Measurements from ENCODE around the gene LARP1. TPM values are rescaled to one million over a fixed set of nuclear protein-coding genes. Genes with fewer than 3 reads are reported as not detected.

Gene LARP1
- total and polyA plus RNA-seq, 4 donors, result 26.0 to 74.1 (median 32.6) TPM

DNA sequence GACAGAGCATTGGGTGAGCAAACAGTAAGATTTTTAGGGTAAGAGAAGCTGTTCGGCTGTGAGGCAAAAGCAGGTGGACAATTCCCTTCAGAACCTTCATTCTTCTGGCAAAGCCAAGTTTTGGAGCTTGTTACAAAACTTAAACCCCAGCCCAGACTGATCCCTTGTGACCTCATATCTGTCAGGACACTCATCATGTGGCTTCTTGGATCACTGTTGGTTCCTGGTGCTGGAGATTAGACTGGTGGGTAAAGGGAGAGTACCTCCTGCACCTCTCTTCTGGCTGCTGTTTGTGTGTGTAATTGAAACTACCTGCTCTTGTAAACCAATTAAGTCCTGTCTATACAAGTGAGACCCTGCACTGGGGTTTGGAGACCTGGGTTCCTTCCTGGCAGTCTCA lies 21.0 kb downstream of the LARP1 start:
- Histone ChIP-seq H3K9ac (ENCODE audit: low read depth in 1 of 2, low read length in 2 of 2) (no peak overlapping the region), H3K27ac (ENCODE audit: low read depth in 1 of 2, low read length in 2 of 2) (no peak overlapping the region), H3K36me3 (ENCODE audit: control insufficient read depth in 4 of 4, insufficient read depth in 3 of 4, low read depth in 1 of 4, low read length in 3 of 4) (no peaks in the 10 kb centered on the region), H3K27me3 (ENCODE audit: control insufficient read depth in 4 of 4, insufficient read depth in 4 of 4, low read length in 3 of 4) (no peaks in the 10 kb centered on the region), H3K9me3 (ENCODE audit: control insufficient read depth in 4 of 4, low read length in 3 of 4) (no peaks in the 10 kb centered on the region), H3K4me3 (ENCODE audit: low read depth in 1 of 3, low read length in 3 of 3) (no peak overlapping the region), H3K4me1 (ENCODE audit: control insufficient read depth in 4 of 4, insufficient read depth in 4 of 4, low read length in 3 of 4) (peaks cover 5 to 32% (median 13%) of the 10 kb centered on the region in 4 donors)
- TF ChIP-seq GABPA (IDR thresholded peaks at IDR 0.05 in 1 of 2, conservative IDR thresholded peaks at IDR 0.05 in 1 of 2), result no peak
- TF ChIP-seq FOXA1 (IDR thresholded peaks at IDR 0.05), result no peak
- no peak for TF ChIP-seq FOXA2 (IDR thresholded peaks at IDR 0.05)
- TF ChIP-seq, protein P1, sequence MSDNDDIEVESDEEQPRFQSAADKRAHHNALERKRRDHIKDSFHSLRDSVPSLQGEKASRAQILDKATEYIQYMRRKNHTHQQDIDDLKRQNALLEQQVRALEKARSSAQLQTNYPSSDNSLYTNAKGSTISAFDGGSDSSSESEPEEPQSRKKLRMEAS (IDR thresholded peaks at IDR 0.05), result no peak
- no peak for TF ChIP-seq SP1 (IDR thresholded peaks at IDR 0.05)
- no peak for TF ChIP-seq HNF4G (IDR thresholded peaks at IDR 0.05)
- TF ChIP-seq, protein P2, sequence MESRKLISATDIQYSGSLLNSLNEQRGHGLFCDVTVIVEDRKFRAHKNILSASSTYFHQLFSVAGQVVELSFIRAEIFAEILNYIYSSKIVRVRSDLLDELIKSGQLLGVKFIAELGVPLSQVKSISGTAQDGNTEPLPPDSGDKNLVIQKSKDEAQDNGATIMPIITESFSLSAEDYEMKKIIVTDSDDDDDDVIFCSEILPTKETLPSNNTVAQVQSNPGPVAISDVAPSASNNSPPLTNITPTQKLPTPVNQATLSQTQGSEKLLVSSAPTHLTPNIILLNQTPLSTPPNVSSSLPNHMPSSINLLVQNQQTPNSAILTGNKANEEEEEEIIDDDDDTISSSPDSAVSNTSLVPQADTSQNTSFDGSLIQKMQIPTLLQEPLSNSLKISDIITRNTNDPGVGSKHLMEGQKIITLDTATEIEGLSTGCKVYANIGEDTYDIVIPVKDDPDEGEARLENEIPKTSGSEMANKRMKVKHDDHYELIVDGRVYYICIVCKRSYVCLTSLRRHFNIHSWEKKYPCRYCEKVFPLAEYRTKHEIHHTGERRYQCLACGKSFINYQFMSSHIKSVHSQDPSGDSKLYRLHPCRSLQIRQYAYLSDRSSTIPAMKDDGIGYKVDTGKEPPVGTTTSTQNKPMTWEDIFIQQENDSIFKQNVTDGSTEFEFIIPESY (IDR thresholded peaks at IDR 0.05), result no peak
- TF ChIP-seq, protein P3, sequence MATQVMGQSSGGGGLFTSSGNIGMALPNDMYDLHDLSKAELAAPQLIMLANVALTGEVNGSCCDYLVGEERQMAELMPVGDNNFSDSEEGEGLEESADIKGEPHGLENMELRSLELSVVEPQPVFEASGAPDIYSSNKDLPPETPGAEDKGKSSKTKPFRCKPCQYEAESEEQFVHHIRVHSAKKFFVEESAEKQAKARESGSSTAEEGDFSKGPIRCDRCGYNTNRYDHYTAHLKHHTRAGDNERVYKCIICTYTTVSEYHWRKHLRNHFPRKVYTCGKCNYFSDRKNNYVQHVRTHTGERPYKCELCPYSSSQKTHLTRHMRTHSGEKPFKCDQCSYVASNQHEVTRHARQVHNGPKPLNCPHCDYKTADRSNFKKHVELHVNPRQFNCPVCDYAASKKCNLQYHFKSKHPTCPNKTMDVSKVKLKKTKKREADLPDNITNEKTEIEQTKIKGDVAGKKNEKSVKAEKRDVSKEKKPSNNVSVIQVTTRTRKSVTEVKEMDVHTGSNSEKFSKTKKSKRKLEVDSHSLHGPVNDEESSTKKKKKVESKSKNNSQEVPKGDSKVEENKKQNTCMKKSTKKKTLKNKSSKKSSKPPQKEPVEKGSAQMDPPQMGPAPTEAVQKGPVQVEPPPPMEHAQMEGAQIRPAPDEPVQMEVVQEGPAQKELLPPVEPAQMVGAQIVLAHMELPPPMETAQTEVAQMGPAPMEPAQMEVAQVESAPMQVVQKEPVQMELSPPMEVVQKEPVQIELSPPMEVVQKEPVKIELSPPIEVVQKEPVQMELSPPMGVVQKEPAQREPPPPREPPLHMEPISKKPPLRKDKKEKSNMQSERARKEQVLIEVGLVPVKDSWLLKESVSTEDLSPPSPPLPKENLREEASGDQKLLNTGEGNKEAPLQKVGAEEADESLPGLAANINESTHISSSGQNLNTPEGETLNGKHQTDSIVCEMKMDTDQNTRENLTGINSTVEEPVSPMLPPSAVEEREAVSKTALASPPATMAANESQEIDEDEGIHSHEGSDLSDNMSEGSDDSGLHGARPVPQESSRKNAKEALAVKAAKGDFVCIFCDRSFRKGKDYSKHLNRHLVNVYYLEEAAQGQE (IDR thresholded peaks at IDR 0.05), result no peak
- TF ChIP-seq EGR1 (IDR thresholded peaks at IDR 0.05; ENCODE audit: low read depth in 2 of 2), result no peak
- TF ChIP-seq TAF1 (conservative IDR thresholded peaks at IDR 0.05), result no peak
- no peak for DNase-seq (ENCODE audit: low spot score)
- 91% methylated on average over 1 of the region's 1 CpG for WGBS

DNA sequence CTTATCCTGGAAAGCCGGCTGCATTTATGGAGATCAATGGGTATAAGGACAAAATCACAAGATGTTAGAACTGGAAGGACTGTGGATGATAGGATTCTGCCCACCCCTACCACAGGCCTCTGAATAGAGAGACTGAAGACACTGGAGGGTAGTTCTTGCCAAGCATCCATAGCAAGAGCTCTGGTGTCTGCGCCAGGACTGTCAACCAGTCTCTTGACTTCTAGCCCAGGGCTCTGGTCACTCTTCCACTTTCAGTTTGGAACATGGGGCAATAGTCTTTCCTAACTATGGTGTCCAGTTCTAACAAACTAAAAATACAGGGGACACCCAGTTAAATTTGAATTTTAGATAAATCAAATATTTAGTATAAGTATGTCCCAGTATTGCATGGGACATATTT lies 23.4 kb downstream of the LARP1 start:
- WGBS, result 83% methylated on average over 2 of the region's 2 CpGs
- Histone ChIP-seq H3K9ac (ENCODE audit: low read depth in 1 of 2, low read length in 2 of 2) (no peak overlapping the region), H3K4me1 (ENCODE audit: control insufficient read depth in 4 of 4, insufficient read depth in 4 of 4, low read length in 3 of 4) (peaks cover 7 to 36% (median 27%) of the 10 kb centered on the region in 4 donors), H3K27ac (ENCODE audit: low read depth in 1 of 2, low read length in 2 of 2) (peak overlapping the region in 1 of 2 donors; percentile 0), H3K36me3 (ENCODE audit: control insufficient read depth in 4 of 4, insufficient read depth in 3 of 4, low read depth in 1 of 4, low read length in 3 of 4) (no peaks in the 10 kb centered on the region), H3K9me3 (ENCODE audit: control insufficient read depth in 4 of 4, low read length in 3 of 4) (no peaks in the 10 kb centered on the region), H3K27me3 (ENCODE audit: control insufficient read depth in 4 of 4, insufficient read depth in 4 of 4, low read length in 3 of 4) (no peaks in the 10 kb centered on the region), H3K4me3 (ENCODE audit: low read depth in 1 of 3, low read length in 3 of 3) (no peak overlapping the region)
- DNase-seq (ENCODE audit: low spot score), result no peak
- no peak for TF ChIP-seq GABPA (IDR thresholded peaks at IDR 0.05 in 1 of 2, conservative IDR thresholded peaks at IDR 0.05 in 1 of 2)
- TF ChIP-seq HNF4A (conservative IDR thresholded peaks at IDR 0.05), result no peak
- TF ChIP-seq EGR1 (IDR thresholded peaks at IDR 0.05; ENCODE audit: low read depth in 2 of 2), result no peak
- no peak for TF ChIP-seq YY1 (IDR thresholded peaks at IDR 0.05)
- TF ChIP-seq TAF1 (conservative IDR thresholded peaks at IDR 0.05), result no peak
- TF ChIP-seq JUND (IDR thresholded peaks at IDR 0.05), result no peak

DNA sequence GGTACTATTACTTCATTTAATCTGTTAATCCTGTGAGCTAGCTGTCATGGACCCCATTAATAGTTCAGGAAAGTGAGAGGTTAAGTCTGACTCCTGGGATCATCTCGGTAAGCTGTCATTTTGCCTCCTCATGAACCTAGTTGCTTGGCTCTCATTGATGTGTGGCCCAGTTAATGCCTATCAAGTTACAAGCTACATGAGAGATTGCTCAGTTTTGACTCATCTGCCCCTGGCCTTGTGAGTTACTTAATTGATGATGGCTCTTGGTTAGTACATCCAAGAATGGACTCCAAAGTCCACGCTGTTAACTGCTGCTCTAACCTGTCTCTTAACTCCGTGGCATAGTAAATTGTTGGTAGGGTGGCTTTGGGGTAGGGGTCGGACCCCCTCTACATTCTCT lies 23.9 kb downstream of the LARP1 start:
- DNase-seq (ENCODE audit: low spot score), result no peak

More for the DNA sequence above, 23.9 kb downstream of the LARP1 start:
- WGBS, result 69% methylated on average over 4 of the region's 4 CpGs
- H3K36me3 ChIP-seq (ENCODE audit: control insufficient read depth in 4 of 4, insufficient read depth in 3 of 4, low read depth in 1 of 4, low read length in 3 of 4), result no peaks in the 10 kb centered on the region
- H3K27ac ChIP-seq (ENCODE audit: low read depth in 1 of 2, low read length in 2 of 2), result peak overlapping the region; percentile 0 to 23
- no peaks in the 10 kb centered on the region for H3K9me3 ChIP-seq (ENCODE audit: control insufficient read depth in 4 of 4, low read length in 3 of 4)
- H3K4me1 ChIP-seq (ENCODE audit: control insufficient read depth in 4 of 4, insufficient read depth in 4 of 4, low read length in 3 of 4), result peaks cover 12 to 36% (median 23%) of the 10 kb centered on the region in 4 donors
- peak; percentile 54 to 62 for TF ChIP-seq HNF4A (conservative IDR thresholded peaks at IDR 0.05)
- TF ChIP-seq RAD21 (IDR thresholded peaks at IDR 0.05), result no peak
- TF ChIP-seq HNF4G (IDR thresholded peaks at IDR 0.05), result peak; percentile 24
- peak; percentile 9 for TF ChIP-seq SP1 (IDR thresholded peaks at IDR 0.05)
- TF ChIP-seq, protein P1 (IDR thresholded peaks at IDR 0.05), result no peak
- TF ChIP-seq, protein P3 (IDR thresholded peaks at IDR 0.05), result no peak
- no peak for TF ChIP-seq YY1 (IDR thresholded peaks at IDR 0.05)
- peak; percentile 17 to 23 for TF ChIP-seq RXRA (IDR thresholded peaks at IDR 0.05)
- TF ChIP-seq FOXA2 (IDR thresholded peaks at IDR 0.05), result no peak
- TF ChIP-seq, protein P4, sequence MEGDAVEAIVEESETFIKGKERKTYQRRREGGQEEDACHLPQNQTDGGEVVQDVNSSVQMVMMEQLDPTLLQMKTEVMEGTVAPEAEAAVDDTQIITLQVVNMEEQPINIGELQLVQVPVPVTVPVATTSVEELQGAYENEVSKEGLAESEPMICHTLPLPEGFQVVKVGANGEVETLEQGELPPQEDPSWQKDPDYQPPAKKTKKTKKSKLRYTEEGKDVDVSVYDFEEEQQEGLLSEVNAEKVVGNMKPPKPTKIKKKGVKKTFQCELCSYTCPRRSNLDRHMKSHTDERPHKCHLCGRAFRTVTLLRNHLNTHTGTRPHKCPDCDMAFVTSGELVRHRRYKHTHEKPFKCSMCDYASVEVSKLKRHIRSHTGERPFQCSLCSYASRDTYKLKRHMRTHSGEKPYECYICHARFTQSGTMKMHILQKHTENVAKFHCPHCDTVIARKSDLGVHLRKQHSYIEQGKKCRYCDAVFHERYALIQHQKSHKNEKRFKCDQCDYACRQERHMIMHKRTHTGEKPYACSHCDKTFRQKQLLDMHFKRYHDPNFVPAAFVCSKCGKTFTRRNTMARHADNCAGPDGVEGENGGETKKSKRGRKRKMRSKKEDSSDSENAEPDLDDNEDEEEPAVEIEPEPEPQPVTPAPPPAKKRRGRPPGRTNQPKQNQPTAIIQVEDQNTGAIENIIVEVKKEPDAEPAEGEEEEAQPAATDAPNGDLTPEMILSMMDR (IDR thresholded peaks at IDR 0.05; ENCODE audit: low read depth, low read length, missing input control), result no peak
- no peak overlapping the region for H3K9ac ChIP-seq (ENCODE audit: low read depth in 1 of 2, low read length in 2 of 2)
- H3K4me3 ChIP-seq (ENCODE audit: low read depth in 1 of 3, low read length in 3 of 3), result no peak overlapping the region
- H3K27me3 ChIP-seq (ENCODE audit: control insufficient read depth in 4 of 4, insufficient read depth in 4 of 4, low read length in 3 of 4), result no peaks in the 10 kb centered on the region

All from liver (tissue), 9 donors.